Endothelial cell (in vitro differentiated cells): ENCODE results near the gene FHL3. TPM values are rescaled to one million over a fixed set of nuclear protein-coding genes. Genes with fewer than 3 reads are reported as not detected.

Experiments
- DNase-seq: peaks from one replicate; pipeline ENCODE4 v3.0.0; 2021; ENCODE audit warnings: low spot score
- H3K27ac Mint-ChIP-seq: one replicate; pipeline ENCODE4 v1.8.0; 2021; ENCODE audit warnings: mixed read lengths, inconsistent platforms; ENCODE audit not compliant: unreplicated experiment
- H3K27me3 Mint-ChIP-seq: one replicate; pipeline ENCODE4 v1.8.0; 2021; ENCODE audit warnings: mild to moderate bottlenecking, moderate library complexity, mixed read lengths, inconsistent platforms; ENCODE audit not compliant: unreplicated experiment
- H3K36me3 Mint-ChIP-seq: one replicate; pipeline ENCODE4 v1.8.0; 2021; ENCODE audit warnings: mild to moderate bottlenecking, low read depth, mixed read lengths, inconsistent platforms; ENCODE audit not compliant: unreplicated experiment
- H3K4me1 Mint-ChIP-seq: one replicate; pipeline ENCODE4 v1.8.0; 2021; ENCODE audit warnings: mild to moderate bottlenecking, mixed read lengths, inconsistent platforms; ENCODE audit not compliant: unreplicated experiment
- H3K4me3 Mint-ChIP-seq: one replicate; pipeline ENCODE4 v1.8.0; 2021; ENCODE audit warnings: mild to moderate bottlenecking, mixed read lengths, inconsistent platforms; ENCODE audit not compliant: unreplicated experiment
- H3K9me3 Mint-ChIP-seq: one replicate; pipeline ENCODE4 v1.8.0; 2021; ENCODE audit warnings: mixed read lengths, inconsistent platforms; ENCODE audit not compliant: unreplicated experiment
- CTCF ChIP-seq: fragments of 200-600 bp; sonication (generic); IDR thresholded peaks from one replicate; pipeline ENCODE4 v1.5.0; 2021; ENCODE audit warnings: antibody characterized with exemption; ENCODE audit not compliant: unreplicated experiment
- total RNA-seq: library from RNA; stranded (reverse); fragmentation: NEBNext Ultra II Directional; extraction: Animal tissue kit (Norgen Biotek cat#: 25700); gene quantifications from one replicate; pipeline ENCODE4 v1.2.1, GENCODE V29; 2021; ENCODE audit not compliant: unreplicated experiment

Gene FHL3
- total RNA-seq, 1 donor from 2014 or later, result 142 TPM

GRCh38 chr1:37951041-37951782 is 54.1 kb downstream of the FHL3 start:
- H3K4me1 Mint-ChIP-seq, result peaks cover 9% of the 10 kb centered on the region
- H3K9me3 Mint-ChIP-seq, result no peaks in the 10 kb centered on the region
- TF ChIP-seq CTCF, result no peak
- H3K4me3 Mint-ChIP-seq, result no peak overlapping the region
- DNase-seq, result no peak
- peaks cover 2% of the 10 kb centered on the region for H3K36me3 Mint-ChIP-seq
- H3K27me3 Mint-ChIP-seq, result peaks cover 5% of the 10 kb centered on the region
- no peak overlapping the region for H3K27ac Mint-ChIP-seq

DNA sequence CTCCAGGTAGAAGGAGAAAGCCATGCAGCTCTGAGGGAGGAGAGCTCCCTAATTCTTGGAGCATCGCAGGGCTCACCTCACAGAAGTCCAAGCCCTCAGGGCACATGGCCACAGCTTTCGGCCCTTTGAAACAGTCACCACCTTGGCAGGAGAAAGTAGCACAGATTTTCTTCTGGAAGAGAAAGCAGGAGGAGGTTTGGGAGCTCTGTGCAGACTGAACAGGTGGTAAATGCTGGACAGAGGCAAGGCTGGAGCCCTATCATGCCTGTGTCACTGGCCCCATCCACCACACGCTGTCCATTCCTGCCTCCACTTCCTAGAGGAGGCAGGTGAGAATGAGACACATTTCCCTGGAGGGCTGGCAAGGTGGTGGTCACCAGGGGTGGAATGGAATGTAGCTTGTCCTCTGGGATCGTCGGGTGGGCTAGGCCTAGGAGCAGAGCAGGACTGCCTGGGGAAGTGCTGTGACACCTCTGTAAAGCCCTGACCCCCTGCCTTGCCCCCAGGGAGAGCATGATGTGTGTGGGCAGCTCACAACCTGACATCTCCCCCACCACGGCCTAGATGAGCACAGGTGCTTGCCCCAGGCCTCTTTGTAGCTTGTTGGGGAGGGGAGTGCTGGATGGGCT is 55.7 kb downstream of the FHL3 start:
- no peak overlapping the region for H3K4me3 Mint-ChIP-seq
- H3K4me1 Mint-ChIP-seq, result peaks cover 15% of the 10 kb centered on the region
- no peaks in the 10 kb centered on the region for H3K36me3 Mint-ChIP-seq
- no peak for DNase-seq
- no peak for TF ChIP-seq CTCF
- H3K9me3 Mint-ChIP-seq, result no peaks in the 10 kb centered on the region
- H3K27me3 Mint-ChIP-seq, result peaks cover 5% of the 10 kb centered on the region
- no peak overlapping the region for H3K27ac Mint-ChIP-seq

GRCh38 chr1:37948841-37949240 is 56.5 kb downstream of the FHL3 start:
- H3K4me3 Mint-ChIP-seq, result no peak overlapping the region
- no peaks in the 10 kb centered on the region for H3K9me3 Mint-ChIP-seq
- no peak for DNase-seq

DNA sequence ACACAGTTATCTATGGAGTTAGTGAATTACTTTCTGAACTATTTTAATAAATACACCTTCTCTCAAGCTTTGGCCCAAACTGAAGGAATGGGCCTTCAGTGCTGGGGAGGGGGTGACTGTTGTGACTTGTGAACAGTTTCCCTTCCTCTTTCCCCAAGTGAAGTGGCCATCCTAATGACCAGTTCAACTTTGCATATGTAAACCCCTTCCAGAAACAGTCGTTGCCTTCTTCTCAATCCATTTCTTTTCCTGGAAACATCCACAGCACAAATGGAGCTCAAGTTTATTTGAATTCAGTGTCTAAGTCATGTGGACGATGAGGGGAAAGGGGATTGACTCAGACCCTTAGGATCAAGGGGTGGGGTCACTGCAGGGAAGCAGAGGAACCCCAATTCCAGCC is 57.1 kb downstream of the FHL3 start:
- no peaks in the 10 kb centered on the region for H3K9me3 Mint-ChIP-seq
- no peaks in the 10 kb centered on the region for H3K36me3 Mint-ChIP-seq
- peaks cover 15% of the 10 kb centered on the region for H3K4me1 Mint-ChIP-seq
- peaks cover 7% of the 10 kb centered on the region for H3K27me3 Mint-ChIP-seq
- TF ChIP-seq CTCF, result no peak
- no peak overlapping the region for H3K27ac Mint-ChIP-seq
- no peak overlapping the region for H3K4me3 Mint-ChIP-seq
- no peak for DNase-seq

More at GRCh38 chr1:37948841-37949240, 56.5 kb downstream of the FHL3 start:
- no peak overlapping the region for H3K27ac Mint-ChIP-seq
- H3K36me3 Mint-ChIP-seq, result no peaks in the 10 kb centered on the region
- peaks cover 15% of the 10 kb centered on the region for H3K4me1 Mint-ChIP-seq
- no peak for TF ChIP-seq CTCF
- peaks cover 7% of the 10 kb centered on the region for H3K27me3 Mint-ChIP-seq

GRCh38 chr1:37947364-37947763 is 58.0 kb downstream of the FHL3 start:
- Mint-ChIP-seq H3K9me3 (no peaks in the 10 kb centered on the region), H3K36me3 (no peaks in the 10 kb centered on the region), H3K27me3 (peaks cover 7% of the 10 kb centered on the region), H3K27ac (peak overlapping the region; percentile 93), H3K4me1 (peaks cover 15% of the 10 kb centered on the region), H3K4me3 (peak overlapping the region; percentile 95)
- TF ChIP-seq CTCF, result no peak
- DNase-seq, result no peak
